ENCODE measurements around the gene RBM14. TPM values are rescaled to one million over a fixed set of nuclear protein-coding genes. Genes with fewer than 3 reads are reported as not detected.

RBM14 gene
- total and polyA plus RNA-seq, 8 donors, result 24.4 to 61.6 (median 36.0) TPM

DNA sequence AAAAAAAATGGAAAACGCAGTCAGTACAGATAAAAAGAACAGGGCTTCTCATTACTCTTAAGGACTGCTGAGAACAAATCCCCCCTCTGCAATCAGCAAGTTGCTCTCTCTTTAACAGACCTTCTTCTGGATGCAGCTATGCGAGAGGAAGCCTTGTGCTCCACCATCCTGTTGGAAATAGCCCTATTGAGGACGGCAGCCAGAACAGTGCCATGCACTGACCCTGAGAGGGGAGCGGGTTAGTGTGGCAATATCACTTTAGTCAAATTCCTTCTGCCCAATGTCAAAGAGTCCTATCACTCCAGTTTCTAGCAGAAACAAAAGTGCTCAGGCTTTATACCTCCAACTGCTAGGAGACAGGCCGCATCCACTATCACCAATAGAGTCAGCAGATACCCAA lies 54.4 kb downstream of the RBM14 start:
- Histone ChIP-seq H3K36me3 (peaks cover 0 to 13% (median 10%) of the 10 kb centered on the region in 3 donors), H3K4me3 (no peak overlapping the region), H3K4me1 (peaks cover 4 to 14% (median 12%) of the 10 kb centered on the region in 3 donors), H3K27me3 (no peaks in the 10 kb centered on the region), H3K27ac (no peak overlapping the region), H3K9me3 (no peaks in the 10 kb centered on the region)
- intact Hi-C loops (cut with DNase I), result no loop called here
- ATAC-seq, result no peak
- TF ChIP-seq, protein P1, sequence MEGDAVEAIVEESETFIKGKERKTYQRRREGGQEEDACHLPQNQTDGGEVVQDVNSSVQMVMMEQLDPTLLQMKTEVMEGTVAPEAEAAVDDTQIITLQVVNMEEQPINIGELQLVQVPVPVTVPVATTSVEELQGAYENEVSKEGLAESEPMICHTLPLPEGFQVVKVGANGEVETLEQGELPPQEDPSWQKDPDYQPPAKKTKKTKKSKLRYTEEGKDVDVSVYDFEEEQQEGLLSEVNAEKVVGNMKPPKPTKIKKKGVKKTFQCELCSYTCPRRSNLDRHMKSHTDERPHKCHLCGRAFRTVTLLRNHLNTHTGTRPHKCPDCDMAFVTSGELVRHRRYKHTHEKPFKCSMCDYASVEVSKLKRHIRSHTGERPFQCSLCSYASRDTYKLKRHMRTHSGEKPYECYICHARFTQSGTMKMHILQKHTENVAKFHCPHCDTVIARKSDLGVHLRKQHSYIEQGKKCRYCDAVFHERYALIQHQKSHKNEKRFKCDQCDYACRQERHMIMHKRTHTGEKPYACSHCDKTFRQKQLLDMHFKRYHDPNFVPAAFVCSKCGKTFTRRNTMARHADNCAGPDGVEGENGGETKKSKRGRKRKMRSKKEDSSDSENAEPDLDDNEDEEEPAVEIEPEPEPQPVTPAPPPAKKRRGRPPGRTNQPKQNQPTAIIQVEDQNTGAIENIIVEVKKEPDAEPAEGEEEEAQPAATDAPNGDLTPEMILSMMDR (IDR thresholded peaks at IDR 0.05), result no peak
- DNase-seq, result no peak
- FAIRE-seq, result no peak
- WGBS, 2 donors, result 79% methylated on average over 5 of the region's 5 CpGs

DNA sequence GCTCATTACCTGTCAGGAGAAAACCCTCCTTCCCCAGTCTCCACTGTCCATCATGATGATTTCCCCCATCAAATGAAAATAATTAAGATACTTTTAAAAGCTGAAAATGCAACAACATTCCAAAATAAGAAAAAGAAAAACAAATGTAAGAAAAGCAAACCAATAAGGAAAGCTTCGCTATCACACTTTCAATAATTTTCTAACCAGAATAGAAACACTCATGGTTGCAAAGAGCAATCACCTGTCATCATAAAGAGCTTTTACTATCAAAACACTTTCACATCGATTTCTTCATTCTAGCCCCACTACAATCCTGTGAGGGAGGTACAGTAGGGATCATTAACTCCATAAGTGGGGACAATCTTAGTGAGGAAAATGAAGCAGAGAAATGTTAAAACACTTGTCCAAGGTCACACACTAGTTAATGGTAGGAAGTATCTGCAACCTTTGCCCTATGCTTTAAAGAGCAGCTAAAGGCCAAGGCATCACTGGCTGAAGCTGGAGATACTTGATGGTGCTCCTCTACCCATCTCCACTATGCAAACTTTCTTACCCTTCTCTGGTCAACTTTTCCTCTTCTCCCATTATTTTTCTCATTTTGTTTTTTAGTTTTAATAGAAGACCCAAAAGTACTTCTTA lies 58.7 kb downstream of the RBM14 start:
- WGBS, 2 donors, result 55 to 60% methylated on average over 2 of the region's 2 CpGs
- Histone ChIP-seq H3K36me3 (no peaks in the 10 kb centered on the region), H3K27me3 (no peaks in the 10 kb centered on the region), H3K4me1 (peaks cover 4 to 22% (median 16%) of the 10 kb centered on the region in 3 donors), H3K4me3 (no peak overlapping the region), H3K9me3 (no peaks in the 10 kb centered on the region), H3K27ac (no peak overlapping the region)
- ATAC-seq (no peak), FAIRE-seq (no peak), DNase-seq (no peak)
- intact Hi-C loops (cut with DNase I), result no loop called here
- TF ChIP-seq, protein P1 (IDR thresholded peaks at IDR 0.05), result no peak

GRCh38 chr11:66676282-66676919 lies 60.0 kb downstream of the RBM14 start:
- FAIRE-seq, result no peak
- no peak overlapping the region for H3K27ac ChIP-seq
- ATAC-seq, result no peak
- WGBS, 2 donors, result 51 to 53% methylated on average over 16 of the region's 16 CpGs
- no peaks in the 10 kb centered on the region for H3K36me3 ChIP-seq
- H3K9me3 ChIP-seq, result no peaks in the 10 kb centered on the region
- intact Hi-C loops (cut with DNase I), result no loop called here
- DNase-seq, result no peak
- peak overlapping the region in 2 of 4 donors; percentile 67 to 71 for H3K4me3 ChIP-seq
- TF ChIP-seq, protein P1 (IDR thresholded peaks at IDR 0.05), result no peak
- no peaks in the 10 kb centered on the region for H3K27me3 ChIP-seq
- peaks cover 4 to 22% (median 16%) of the 10 kb centered on the region in 3 donors for H3K4me1 ChIP-seq

Other genes starting within 250 kb of the RBM14 start
- 1 to 10 TPM; 2.9 to 6.0 (median 4.3) TPM for gene SLC29A2, start 244.9 kb upstream of the RBM14 start, total RNA-seq
- gene SLC29A2, start 244.9 kb upstream of the RBM14 start, polyA plus RNA-seq, result 10 to 100 TPM; 19.9 to 21.7 TPM
- under 1 TPM in 1 of 6 donors, not detected in 5; 0.14 TPM for gene NPAS4, start 195.6 kb upstream of the RBM14 start, total RNA-seq
- under 1 TPM; 0.08 to 0.63 TPM for gene NPAS4, start 195.6 kb upstream of the RBM14 start, polyA plus RNA-seq
- gene MRPL11, start 177.8 kb upstream of the RBM14 start, total RNA-seq, result 10 to 100 TPM; 15.7 to 23.9 (median 21.0) TPM
- gene MRPL11, start 177.8 kb upstream of the RBM14 start, polyA plus RNA-seq, result 10 to 100 TPM; 29.2 to 30.2 TPM
- 1 to 10 TPM; 3.0 to 9.6 (median 6.4) TPM for gene PELI3, start 149.7 kb upstream of the RBM14 start, total RNA-seq
- gene PELI3, start 149.7 kb upstream of the RBM14 start, polyA plus RNA-seq, result 10 to 100 TPM; 14.7 to 19.9 TPM
- 10 to 100 TPM in 4 of 6 donors, 1 to 10 TPM in 2; 8.5 to 27.0 (median 20.2) TPM for gene DPP3, start 136.2 kb upstream of the RBM14 start, total RNA-seq
- 10 to 100 TPM; 22.8 to 24.7 TPM for gene DPP3, start 136.2 kb upstream of the RBM14 start, polyA plus RNA-seq
- gene BBS1, start 106.0 kb upstream of the RBM14 start, total RNA-seq, result 10 to 100 TPM; 19.1 to 29.6 (median 21.5) TPM
- 10 to 100 TPM; 22.0 to 31.9 TPM for gene BBS1, start 106.0 kb upstream of the RBM14 start, polyA plus RNA-seq
- 10 to 100 TPM in 2 of 6 donors, 1 to 10 TPM in 4; 7.0 to 11.4 (median 8.3) TPM for gene ZDHHC24, start 70.6 kb upstream of the RBM14 start, total RNA-seq
- gene ZDHHC24, start 70.6 kb upstream of the RBM14 start, polyA plus RNA-seq, result 1 to 10 TPM; 7.0 to 7.5 TPM
- under 1 TPM in 1 of 6 donors, not detected in 5; 0.15 TPM for gene ACTN3, start 69.7 kb upstream of the RBM14 start, total RNA-seq
- gene ACTN3, start 69.7 kb upstream of the RBM14 start, polyA plus RNA-seq, result under 1 TPM in 1 of 2 donors, not detected in 1; 0.05 TPM
- 10 to 100 TPM; 10.6 to 31.4 (median 19.9) TPM for gene CTSF, start 48.0 kb upstream of the RBM14 start, total RNA-seq
- gene CTSF, start 48.0 kb upstream of the RBM14 start, polyA plus RNA-seq, result 10 to 100 TPM; 14.8 to 43.2 TPM
- gene CCDC87, start 23.6 kb upstream of the RBM14 start, total RNA-seq, result under 1 TPM; 0.20 to 0.38 (median 0.32) TPM
- gene CCDC87, start 23.6 kb upstream of the RBM14 start, polyA plus RNA-seq, result under 1 TPM; 0.15 to 0.40 TPM
- gene CCS, start 23.4 kb upstream of the RBM14 start, total RNA-seq, result 10 to 100 TPM; 16.9 to 31.7 (median 17.5) TPM
- gene CCS, start 23.4 kb upstream of the RBM14 start, polyA plus RNA-seq, result 100 to 1,000 TPM; 114 to 125 TPM
- gene RBM4, start 22.1 kb downstream of the RBM14 start, total RNA-seq, result 10 to 100 TPM; 47.5 to 80.2 (median 65.1) TPM
- gene RBM4, start 22.1 kb downstream of the RBM14 start, polyA plus RNA-seq, result 10 to 100 TPM; 60.6 to 84.2 TPM
- 10 to 100 TPM in 1 of 6 donors, 1 to 10 TPM in 5; 5.7 to 10.1 (median 6.5) TPM for gene RBM4B, start 61.3 kb downstream of the RBM14 start, total RNA-seq
- 10 to 100 TPM in 1 of 2 donors, 1 to 10 TPM in 1; 9.9 to 20.7 TPM for gene RBM4B, start 61.3 kb downstream of the RBM14 start, polyA plus RNA-seq
- 10 to 100 TPM; 32.6 to 59.8 (median 38.7) TPM for gene SPTBN2, start 112.6 kb downstream of the RBM14 start, total RNA-seq
- gene SPTBN2, start 112.6 kb downstream of the RBM14 start, polyA plus RNA-seq, result 10 to 100 TPM; 17.8 to 45.9 TPM
- 10 to 100 TPM in 3 of 6 donors, 1 to 10 TPM in 3; 8.2 to 13.2 (median 9.4) TPM for gene RCE1, start 226.8 kb downstream of the RBM14 start, total RNA-seq
- 10 to 100 TPM; 10.1 to 19.0 TPM for gene RCE1, start 226.8 kb downstream of the RBM14 start, polyA plus RNA-seq
- 1 to 10 TPM in 4 of 6 donors, under 1 TPM in 2; 0.51 to 7.8 (median 2.4) TPM for gene LRFN4, start 240.4 kb downstream of the RBM14 start, total RNA-seq
- gene LRFN4, start 240.4 kb downstream of the RBM14 start, polyA plus RNA-seq, result 1 to 10 TPM; 3.9 to 6.9 TPM